MCF 10A (cell line): ENCODE measurements around the gene TLE3. TPM values are rescaled to one million over a fixed set of nuclear protein-coding genes. Genes with fewer than 3 reads are reported as not detected.

Source experiments
- BruUV-seq: library from RNA; stranded (reverse); fragments of 400-500 nt; replicated peaks from 2 replicates; lab custom pipeline; 2021; lab: Mats Ljungman, UMichigan
- CTCF ChIA-PET: fragments of 300-600 bp; sonication (Branson Sonifier 250); formaldehyde crosslinking; extraction: SDS; loops from one replicate; lab custom pipeline; 2021; ENCODE audit warnings: antibody characterized with exemption, inconsistent platforms; lab: Yijun Ruan, JAX
- POLR2A ChIA-PET: fragments of 300-600, 350-650 bp; sonication (Branson Sonifier 250); formaldehyde crosslinking; extraction: SDS; loops from one replicate; lab custom pipeline; 2020; ENCODE audit warnings: antibody characterized with exemption, inconsistent platforms; lab: Yijun Ruan, JAX
- DNase-seq: peaks from one replicate; pipeline ENCODE4 v3.0.0-alpha.2; 2018; ENCODE audit not compliant: unreplicated experiment
- H3K27ac Mint-ChIP-seq: one replicate; pipeline ENCODE4 v1.8.0; 2022; ENCODE audit warnings: mild to moderate bottlenecking, low read depth, mixed read lengths; ENCODE audit not compliant: unreplicated experiment
- H3K27me3 Mint-ChIP-seq: one replicate; pipeline ENCODE4 v1.8.0; 2022; ENCODE audit warnings: mixed read lengths; ENCODE audit not compliant: insufficient read depth, unreplicated experiment
- H3K36me3 Mint-ChIP-seq: one replicate; pipeline ENCODE4 v1.8.0; 2022; ENCODE audit warnings: mild to moderate bottlenecking, moderate library complexity, mixed read lengths; ENCODE audit not compliant: insufficient read depth, unreplicated experiment
- H3K4me1 Mint-ChIP-seq: one replicate; pipeline ENCODE4 v1.8.0; 2022; ENCODE audit warnings: mixed read lengths; ENCODE audit not compliant: insufficient read depth, unreplicated experiment
- H3K4me3 Mint-ChIP-seq: one replicate; pipeline ENCODE4 v1.8.0; 2022; ENCODE audit warnings: mild to moderate bottlenecking, moderate library complexity, mixed read lengths; ENCODE audit not compliant: unreplicated experiment
- H3K9me3 Mint-ChIP-seq: one replicate; pipeline ENCODE4 v1.8.0; 2022; ENCODE audit warnings: mixed read lengths; ENCODE audit not compliant: unreplicated experiment
- intact Hi-C: fragments of 100-400 bp; cut with micrococcal nuclease; formaldehyde crosslinking; loops from 2 replicates; pipeline ENCODE4 v1.14.1; 2022
- total RNA-seq: library from RNA; stranded (reverse); gene quantifications from 2 replicates; pipeline ENCODE4 v1.2.3, GENCODE V29; 2022
- TF ChIP-seq, protein P1 (sequence below): fragments of 200-600 bp; IDR thresholded peaks from one replicate; pipeline ENCODE4 v1.8.0; 2022; ENCODE audit warnings: antibody characterized with exemption, mild to moderate bottlenecking; ENCODE audit not compliant: unreplicated experiment

The TLE3 gene
- total RNA-seq, 1 experiment from 2014 or later, result 23.2 TPM

DNA sequence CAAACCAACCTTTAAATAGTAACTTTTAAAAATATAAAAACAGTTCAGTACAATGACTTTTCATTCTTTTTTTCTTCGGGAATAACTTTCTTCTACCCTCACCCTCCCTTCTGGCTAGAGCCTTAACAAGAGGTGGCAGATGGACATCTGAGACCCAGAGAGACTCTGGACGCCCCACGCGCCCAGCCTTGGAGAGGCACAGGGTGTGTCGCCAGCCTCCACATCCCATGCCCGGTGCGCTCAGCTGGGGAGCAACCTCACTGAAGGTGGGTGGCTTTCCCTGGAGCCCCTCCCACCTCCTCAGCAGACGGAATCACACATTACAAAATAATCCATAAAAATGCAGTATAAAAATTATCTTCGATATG, 49.5 kb downstream of the TLE3 start:
- POLR2A ChIA-PET, result no interaction called here
- intact Hi-C loops, result no loop called here
- no peak overlapping the region for H3K27ac Mint-ChIP-seq

DNA sequence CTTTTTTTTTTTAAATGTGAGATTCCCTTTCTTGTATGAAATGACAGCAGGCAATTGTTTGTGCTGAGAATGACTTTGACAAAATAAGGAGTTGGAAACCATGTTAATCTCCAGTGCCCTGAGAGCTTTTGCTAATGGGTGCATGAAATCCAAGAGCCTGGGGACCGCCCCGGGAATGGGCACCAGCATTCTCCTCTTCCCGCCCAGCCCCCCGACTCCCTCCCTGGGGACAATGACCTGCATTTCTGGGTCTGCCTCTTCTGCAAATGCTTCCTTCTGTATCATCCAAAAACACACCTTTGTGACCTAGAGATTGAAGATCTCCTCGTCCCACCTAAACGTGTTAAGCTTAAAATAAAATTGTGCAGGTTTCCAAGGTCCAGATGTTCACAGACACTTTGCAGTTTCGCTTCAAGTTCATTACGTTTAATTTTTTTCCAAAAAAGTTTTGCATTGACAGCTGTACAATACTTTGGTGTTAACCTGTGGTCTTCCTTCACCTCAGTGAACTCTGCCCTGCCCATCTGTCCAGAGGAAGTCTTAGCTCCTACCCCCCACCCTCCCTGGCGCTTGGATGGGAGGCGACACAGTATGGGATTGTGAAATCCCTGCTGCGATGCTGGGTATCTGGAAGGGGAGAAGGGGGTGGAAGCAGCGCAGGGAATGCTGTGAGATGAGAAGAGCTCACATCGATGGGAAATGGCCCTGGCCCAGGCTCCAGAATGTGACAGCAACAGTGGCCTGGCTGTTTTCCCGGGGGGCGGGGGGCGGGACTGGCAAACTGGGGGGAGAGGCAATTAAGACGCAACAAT, 50.1 kb downstream of the TLE3 start:
- no peak overlapping the region for H3K4me3 Mint-ChIP-seq
- no peaks in the 10 kb centered on the region for H3K4me1 Mint-ChIP-seq
- H3K9me3 Mint-ChIP-seq, result peaks cover 4% of the 10 kb centered on the region
- peaks cover 16% of the 10 kb centered on the region for H3K27me3 Mint-ChIP-seq
- no peak overlapping the region for H3K27ac Mint-ChIP-seq
- CTCF ChIA-PET, result interaction anchor here (0.6 to 0.7 kb wide), 2 partner anchors 35 to 420 kb away, joined by 3 read pairs; no protein-coding TSS in a partner anchor
- BruUV-seq, result no TSS peak
- POLR2A ChIA-PET, result interaction anchor here (1.0 kb wide), 1 partner anchor 428 kb away, joined by 3 read pairs; no protein-coding TSS in a partner anchor
- TF ChIP-seq, protein P1, sequence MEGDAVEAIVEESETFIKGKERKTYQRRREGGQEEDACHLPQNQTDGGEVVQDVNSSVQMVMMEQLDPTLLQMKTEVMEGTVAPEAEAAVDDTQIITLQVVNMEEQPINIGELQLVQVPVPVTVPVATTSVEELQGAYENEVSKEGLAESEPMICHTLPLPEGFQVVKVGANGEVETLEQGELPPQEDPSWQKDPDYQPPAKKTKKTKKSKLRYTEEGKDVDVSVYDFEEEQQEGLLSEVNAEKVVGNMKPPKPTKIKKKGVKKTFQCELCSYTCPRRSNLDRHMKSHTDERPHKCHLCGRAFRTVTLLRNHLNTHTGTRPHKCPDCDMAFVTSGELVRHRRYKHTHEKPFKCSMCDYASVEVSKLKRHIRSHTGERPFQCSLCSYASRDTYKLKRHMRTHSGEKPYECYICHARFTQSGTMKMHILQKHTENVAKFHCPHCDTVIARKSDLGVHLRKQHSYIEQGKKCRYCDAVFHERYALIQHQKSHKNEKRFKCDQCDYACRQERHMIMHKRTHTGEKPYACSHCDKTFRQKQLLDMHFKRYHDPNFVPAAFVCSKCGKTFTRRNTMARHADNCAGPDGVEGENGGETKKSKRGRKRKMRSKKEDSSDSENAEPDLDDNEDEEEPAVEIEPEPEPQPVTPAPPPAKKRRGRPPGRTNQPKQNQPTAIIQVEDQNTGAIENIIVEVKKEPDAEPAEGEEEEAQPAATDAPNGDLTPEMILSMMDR, result no peak
- H3K36me3 Mint-ChIP-seq, result peaks cover 31% of the 10 kb centered on the region
- intact Hi-C loops, result no loop called here
- no peak for DNase-seq

More for the DNA sequence above, 49.5 kb downstream of the TLE3 start:
- CTCF ChIA-PET, result no interaction called here
- no TSS peak for BruUV-seq
- no peaks in the 10 kb centered on the region for H3K4me1 Mint-ChIP-seq
- TF ChIP-seq, protein P1, result no peak
- DNase-seq, result no peak
- no peaks in the 10 kb centered on the region for H3K9me3 Mint-ChIP-seq
- peaks cover 10% of the 10 kb centered on the region for H3K27me3 Mint-ChIP-seq
- peaks cover 31% of the 10 kb centered on the region for H3K36me3 Mint-ChIP-seq
- H3K4me3 Mint-ChIP-seq, result no peak overlapping the region

DNA sequence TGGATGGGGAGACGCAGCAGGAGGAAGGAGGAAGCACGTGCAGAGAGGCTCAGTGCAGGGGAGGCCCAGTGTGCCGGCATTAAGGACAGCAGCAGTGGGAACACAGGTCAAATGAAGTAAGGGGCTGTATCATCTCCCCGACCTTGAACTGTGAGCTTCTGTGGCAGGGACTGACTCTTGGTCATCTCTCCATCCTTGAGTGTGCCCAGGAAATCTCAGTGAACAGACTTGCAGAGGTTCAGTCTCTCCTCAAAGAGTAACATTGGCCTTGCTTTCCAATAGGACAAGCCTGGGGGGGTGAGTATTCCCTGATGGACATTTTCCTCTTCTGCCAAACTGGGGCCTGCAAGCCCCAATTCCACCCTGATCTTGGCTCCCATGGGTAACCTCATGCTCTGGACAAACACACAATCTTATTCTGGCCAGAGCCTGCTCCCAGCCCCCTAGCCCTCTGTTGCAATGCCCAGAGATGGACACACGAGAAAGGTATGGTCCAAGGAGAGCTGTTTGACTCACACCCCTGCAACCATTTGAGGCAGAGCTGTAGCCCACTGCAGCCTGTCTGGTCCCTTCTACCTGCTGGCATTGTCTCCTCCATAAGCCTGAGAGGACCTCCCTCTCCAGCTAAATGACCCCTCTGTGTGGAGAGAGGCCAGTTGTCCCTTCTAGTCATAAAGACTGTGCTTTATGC, 50.9 kb downstream of the TLE3 start:
- peaks cover 24% of the 10 kb centered on the region for H3K27me3 Mint-ChIP-seq
- no peak overlapping the region for H3K4me3 Mint-ChIP-seq
- ChIA-PET CTCF (interaction anchor here (0.6 to 0.7 kb wide), 2 partner anchors 36 to 421 kb away, joined by 3 read pairs; no protein-coding TSS in a partner anchor), POLR2A (interaction anchor here (0.6 to 1.0 kb wide), 2 partner anchors 52 to 428 kb away, joined by 3 read pairs; no protein-coding TSS in a partner anchor)
- peaks cover 8% of the 10 kb centered on the region for H3K9me3 Mint-ChIP-seq
- no TSS peak for BruUV-seq
- intact Hi-C loops, result no loop called here
- H3K36me3 Mint-ChIP-seq, result peaks cover 30% of the 10 kb centered on the region
- H3K27ac Mint-ChIP-seq, result no peak overlapping the region
- no peak for DNase-seq
- TF ChIP-seq, protein P1, result no peak
- H3K4me1 Mint-ChIP-seq, result no peaks in the 10 kb centered on the region

DNA sequence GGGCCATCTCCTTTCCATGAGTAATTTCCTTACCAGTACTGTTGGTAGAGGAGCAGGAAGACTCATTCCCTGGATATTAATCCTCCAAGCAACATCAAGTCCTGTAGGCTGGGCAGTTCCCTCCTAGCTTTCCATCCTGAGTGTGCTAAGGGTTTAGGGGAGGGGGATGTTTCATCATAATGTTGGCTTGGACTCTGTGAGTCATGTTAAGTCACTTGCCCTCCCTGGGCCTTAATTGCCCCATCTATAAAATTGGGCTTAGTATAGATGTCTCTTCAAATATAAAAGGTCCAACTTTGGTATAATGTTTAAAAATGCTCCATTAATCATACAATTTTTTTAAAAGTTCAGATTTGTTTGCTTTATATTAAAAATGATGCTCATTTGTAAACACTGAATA, 52.7 kb downstream of the TLE3 start:
- CTCF ChIA-PET, result interaction anchor here (0.7 kb wide), 1 partner anchor 10 kb away, joined by 5 read pairs; no protein-coding TSS in a partner anchor
- Mint-ChIP-seq H3K4me3 (no peak overlapping the region), H3K36me3 (peaks cover 12% of the 10 kb centered on the region), H3K27me3 (peaks cover 42% of the 10 kb centered on the region), H3K9me3 (peaks cover 8% of the 10 kb centered on the region), H3K4me1 (no peaks in the 10 kb centered on the region), H3K27ac (no peak overlapping the region)
- TF ChIP-seq, protein P1, result no peak
- BruUV-seq, result no TSS peak
- intact Hi-C loops, result no loop called here
- POLR2A ChIA-PET, result no interaction called here
- DNase-seq, result peak; percentile 51
